Measurements from ENCODE around the gene ADAMTS3.

GRCh38 chr4:72366601-72367000 is 202.4 kb downstream of the ADAMTS3 start:
- no peak for TF ChIP-seq CTCF (IDR thresholded peaks at IDR 0.05)
- TF ChIP-seq POLR2A (IDR thresholded peaks at IDR 0.05) = no peak
